ENCODE results near the gene PHF12. TPM values are rescaled to one million over a fixed set of nuclear protein-coding genes. Genes with fewer than 3 reads are reported as not detected.

PHF12 gene
- total and polyA plus RNA-seq, 2 of the 13 experiments (the other 11 are each of a cell fraction or from before 2014, with no cell fraction given) = 9.8 to 17.1 TPM

- TF ChIP-seq REST (IDR thresholded peaks at IDR 0.05; ENCODE audit: borderline replicate concordance in 1 of 2, low read depth in 1 of 2, low read length in 2 of 2) (no peak), HOXA5 (CRISPR knock-in tag; IDR thresholded peaks at IDR 0.05) (peak; percentile 22), RBFOX2 (IDR thresholded peaks at IDR 0.05; ENCODE audit: low read depth, low read length) (peak; percentile 82), ZFP62 (CRISPR knock-in tag; IDR thresholded peaks at IDR 0.05) (no peak), FOXP1 (IDR thresholded peaks at IDR 0.05) (no peak), FOXP1 (CRISPR knock-in tag; IDR thresholded peaks at IDR 0.05) (no peak), ZBTB44 (CRISPR knock-in tag; IDR thresholded peaks at IDR 0.05) (peak; percentile 60), IRX3 (CRISPR knock-in tag; IDR thresholded peaks at IDR 0.05; ENCODE audit: borderline replicate concordance, low read depth) (no peak), DRAP1 (CRISPR knock-in tag; IDR thresholded peaks at IDR 0.05) (peak; percentile 76; the same call in 1 of the 2 replicates), ZFY (CRISPR knock-in tag; IDR thresholded peaks at IDR 0.05) (peak; percentile 77), MED8 (CRISPR knock-in tag; IDR thresholded peaks at IDR 0.05; ENCODE audit: insufficient replicate concordance) (no peak), ZEB1 (IDR thresholded peaks at IDR 0.05; ENCODE audit: insufficient replicate concordance, low read depth) (no peak), ZNF574 (CRISPR knock-in tag; IDR thresholded peaks at IDR 0.05) (peak; percentile 69), ZNF207 (IDR thresholded peaks at IDR 0.05; ENCODE audit: borderline replicate concordance) (no peak), ZSCAN21 (CRISPR knock-in tag; IDR thresholded peaks at IDR 0.05; ENCODE audit: borderline replicate concordance) (0 out of 2 replicates have a peak, but pooled peaks have one; percentile 52), ZXDC (CRISPR knock-in tag; IDR thresholded peaks at IDR 0.05) (no peak), ZNF768 (CRISPR knock-in tag; IDR thresholded peaks at IDR 0.05) (peak; percentile 17; the same call in 1 of the 2 replicates), ZNF282 (IDR thresholded peaks at IDR 0.05; ENCODE audit: partially characterized antibody) (no peak), SETDB1 (CRISPR knock-in tag; IDR thresholded peaks at IDR 0.05; ENCODE audit: borderline replicate concordance) (no peak), ZNF225 (CRISPR knock-in tag; IDR thresholded peaks at IDR 0.05) (no peak)
These were observed at the start of gene PHF12 (continued) for GRCh38 chr17:28951428-28951990.
